GM23248 (cell line): ENCODE results near the gene CCDC107. TPM values are rescaled to one million over a fixed set of nuclear protein-coding genes. Genes with fewer than 3 reads are reported as not detected.

Experiments used
- DNase-seq: peaks from one replicate; pipeline ENCODE4 v3.0.0-alpha.2; 2015
- H2AFZ ChIP-seq: fragments of 200-600 bp; sonication (generic); 2 replicates; pipeline ENCODE4 v1.6.1; 2016; ENCODE audit warnings: antibody characterized with exemption
- H3F3A ChIP-seq: fragments of 200-600 bp; sonication (generic); 2 replicates; pipeline ENCODE4 v1.6.1; 2016; ENCODE audit warnings: mild to moderate bottlenecking, antibody characterized with exemption, mixed run types; ENCODE audit not compliant: insufficient read depth
- H3K27ac ChIP-seq: fragments of 200-600 bp; sonication (generic); 2 replicates; pipeline ENCODE4 v1.5.1; 2016; ENCODE audit warnings: mild to moderate bottlenecking
- H3K27me3 ChIP-seq: fragments of 200-600 bp; sonication (generic); replicated peaks from 2 replicates; pipeline ENCODE4 v1.6.1; 2016; ENCODE audit warnings: mild to moderate bottlenecking; ENCODE audit not compliant: insufficient read depth
- H3K36me3 ChIP-seq: fragments of 200-600 bp; sonication (generic); 2 replicates; pipeline ENCODE4 v1.6.1; 2016; ENCODE audit warnings: low read depth, mild to moderate bottlenecking
- H3K4me1 ChIP-seq: fragments of 200-600 bp; sonication (generic); 2 replicates; pipeline ENCODE4 v1.6.1; 2016; ENCODE audit warnings: mild to moderate bottlenecking; ENCODE audit not compliant: insufficient read depth
- H3K4me2 ChIP-seq: fragments of 200-600 bp; sonication (generic); one replicate; pipeline ENCODE4 v1.6.1; 2016; ENCODE audit warnings: mild to moderate bottlenecking; ENCODE audit not compliant: unreplicated experiment
- H3K4me3 ChIP-seq: fragments of 200-600 bp; sonication (generic); 2 replicates; pipeline ENCODE4 v1.5.1; 2016; ENCODE audit warnings: mild to moderate bottlenecking
- H3K79me2 ChIP-seq: fragments of 200-600 bp; sonication (generic); 2 replicates; pipeline ENCODE4 v1.6.1; 2016; ENCODE audit warnings: mild to moderate bottlenecking; ENCODE audit not compliant: insufficient read depth
- H3K9ac ChIP-seq: fragments of 200-600 bp; sonication (generic); 2 replicates; pipeline ENCODE4 v1.6.1; 2016; ENCODE audit warnings: mild to moderate bottlenecking
- H3K9me2 ChIP-seq: fragments of 200-600 bp; sonication (generic); 2 replicates; pipeline ENCODE4 v1.6.1; 2016; ENCODE audit warnings: mixed run types, mild to moderate bottlenecking, moderate library complexity; ENCODE audit not compliant: insufficient read depth
- H3K9me3 ChIP-seq: fragments of 200-600 bp; sonication (generic); one replicate; pipeline ENCODE4 v1.6.1; 2017; ENCODE audit warnings: low read depth
- H4K20me1 ChIP-seq: fragments of 200-600 bp; sonication (generic); 2 replicates; pipeline ENCODE4 v1.6.0; 2016; ENCODE audit not compliant: insufficient read depth
- EZH2 ChIP-seq: fragments of 200-600 bp; sonication (generic); IDR thresholded peaks from 2 replicates; pipeline ENCODE4 v1.6.1; 2018; ENCODE audit warnings: antibody characterized with exemption, mild to moderate bottlenecking; ENCODE audit not compliant: insufficient read depth, poor library complexity, severe bottlenecking
- EZH2phosphoT487 ChIP-seq: fragments of 200-600 bp; sonication (generic); IDR thresholded peaks from 2 replicates; pipeline ENCODE4 v1.6.1; 2018; ENCODE audit warnings: antibody characterized with exemption, moderate library complexity, mild to moderate bottlenecking, low read depth; ENCODE audit not compliant: insufficient read depth
- WGBS, 2 experiments: methylation state at CpG; one replicate each; pipeline ENCODE4 v1.1.6; 2015 to 2017; ENCODE audit warnings: low lambda C conversion rate in 2 of 2, low coverage in 1 of 2; ENCODE audit errors: missing lambda C conversion rate in 2 of 2; 5-methylcytosine and 5-hydroxymethylcytosine counted together
- in situ Hi-C: fragments of 300-500 bp; cut with MboI; formaldehyde crosslinking; loops from 2 replicates; pipeline ENCODE4 v1.15.0; 2020
- polyA plus RNA-seq: library from polyadenylated mRNA; unstranded; fragments of >200 nt; fragmentation: Nextera tagmentation; extraction: Ambion mirVana; gene quantifications from 2 replicates; pipeline ENCODE4 v1.2.1, GENCODE V29; 2016
- total RNA-seq: library from RNA; depleted of rRNA; stranded (reverse); fragments of >200 nt; shearing (Covaris generic); gene quantifications from 2 replicates; pipeline ENCODE4 v1.2.3, GENCODE V29; 2014

Gene CCDC107
- total and polyA plus RNA-seq, 2 experiments from 2014 or later = 28.6 to 52.8 TPM

GRCh38 chr9:35660966-35661415 is 2.9 kb downstream of the CCDC107 start:
- peaks cover 32% of the 10 kb centered on the region for H3F3A ChIP-seq
- WGBS, 2 experiments = 60 to 63% methylated on average over 9 of the region's 9 CpGs
- H4K20me1 ChIP-seq = no peaks in the 10 kb centered on the region
- in situ Hi-C loops = no loop called here
- peaks cover 18% of the 10 kb centered on the region; the same call in 1 of the 2 replicates for H3K79me2 ChIP-seq
- no peak overlapping the region for H2AFZ ChIP-seq
- H3K4me2 ChIP-seq = no peak overlapping the region
- no peaks in the 10 kb centered on the region for H3K9me2 ChIP-seq
- no peak overlapping the region for H3K4me3 ChIP-seq
- peaks cover 18% of the 10 kb centered on the region for H3K4me1 ChIP-seq
- TF ChIP-seq EZH2phosphoT487 (no peak), EZH2 (no peak)
- DNase-seq = peak; percentile 53
- no peak overlapping the region for H3K27ac ChIP-seq
- no peaks in the 10 kb centered on the region for H3K27me3 ChIP-seq
- peaks cover 5% of the 10 kb centered on the region; the same call in 1 of the 2 replicates for H3K36me3 ChIP-seq
- no peak overlapping the region for H3K9ac ChIP-seq
- no peaks in the 10 kb centered on the region for H3K9me3 ChIP-seq

DNA sequence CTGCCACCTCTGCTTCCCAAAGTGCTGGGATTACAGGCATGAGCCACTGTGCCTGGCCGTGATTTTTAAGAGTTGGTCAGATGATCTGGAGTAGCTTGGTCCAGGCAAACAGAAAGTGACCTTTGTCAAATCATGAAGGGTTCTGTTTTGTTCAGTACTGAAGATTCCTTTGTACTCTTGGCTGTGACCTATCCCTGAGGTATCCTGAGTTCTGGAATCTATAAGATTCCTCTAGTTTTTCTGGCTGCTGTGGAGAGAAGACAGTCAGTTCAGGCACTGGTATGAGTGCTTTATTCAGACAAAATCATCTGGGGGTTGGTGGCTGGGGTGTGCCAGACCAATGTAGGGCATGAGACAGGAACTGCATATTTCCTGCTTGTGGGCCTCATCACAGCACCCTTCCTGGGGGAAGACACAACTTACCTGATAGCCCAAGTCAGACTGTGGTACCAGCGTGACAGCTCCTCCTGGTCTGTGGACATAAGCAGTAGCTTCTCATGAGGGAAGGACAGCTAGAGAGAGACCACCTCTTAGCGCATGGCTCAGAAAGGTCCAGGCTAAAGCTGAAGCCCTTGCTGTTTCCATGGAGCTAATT is 3.8 kb downstream of the CCDC107 start:
- peaks cover 18% of the 10 kb centered on the region; the same call in 1 of the 2 replicates for H3K79me2 ChIP-seq
- H3K4me3 ChIP-seq = no peak overlapping the region
- no peaks in the 10 kb centered on the region for H3K27me3 ChIP-seq
- TF ChIP-seq EZH2phosphoT487 (no peak), EZH2 (no peak)
- H2AFZ ChIP-seq = no peak overlapping the region
- peak overlapping the region; percentile 3; the same call in 1 of the 2 replicates for H3K27ac ChIP-seq
- in situ Hi-C loops = no loop called here
- no peak for DNase-seq
- no peak overlapping the region for H3K9ac ChIP-seq
- H3K36me3 ChIP-seq = peaks cover 5% of the 10 kb centered on the region; the same call in 1 of the 2 replicates
- peaks cover 15% of the 10 kb centered on the region for H3K4me1 ChIP-seq
- H3K9me3 ChIP-seq = no peaks in the 10 kb centered on the region
- H4K20me1 ChIP-seq = no peaks in the 10 kb centered on the region
- H3K4me2 ChIP-seq = no peak overlapping the region
- peaks cover 32% of the 10 kb centered on the region for H3F3A ChIP-seq
- 79 to 81% methylated on average over 3 of the region's 3 CpGs for WGBS, 2 experiments
- H3K9me2 ChIP-seq = no peaks in the 10 kb centered on the region

- in situ Hi-C loops = no loop called here
- 95 to 96% methylated on average over 7 of the region's 7 CpGs for WGBS, 2 experiments
Measured at GRCh38 chr9:35662437-35662836, 4.3 kb downstream of the CCDC107 start.

DNA sequence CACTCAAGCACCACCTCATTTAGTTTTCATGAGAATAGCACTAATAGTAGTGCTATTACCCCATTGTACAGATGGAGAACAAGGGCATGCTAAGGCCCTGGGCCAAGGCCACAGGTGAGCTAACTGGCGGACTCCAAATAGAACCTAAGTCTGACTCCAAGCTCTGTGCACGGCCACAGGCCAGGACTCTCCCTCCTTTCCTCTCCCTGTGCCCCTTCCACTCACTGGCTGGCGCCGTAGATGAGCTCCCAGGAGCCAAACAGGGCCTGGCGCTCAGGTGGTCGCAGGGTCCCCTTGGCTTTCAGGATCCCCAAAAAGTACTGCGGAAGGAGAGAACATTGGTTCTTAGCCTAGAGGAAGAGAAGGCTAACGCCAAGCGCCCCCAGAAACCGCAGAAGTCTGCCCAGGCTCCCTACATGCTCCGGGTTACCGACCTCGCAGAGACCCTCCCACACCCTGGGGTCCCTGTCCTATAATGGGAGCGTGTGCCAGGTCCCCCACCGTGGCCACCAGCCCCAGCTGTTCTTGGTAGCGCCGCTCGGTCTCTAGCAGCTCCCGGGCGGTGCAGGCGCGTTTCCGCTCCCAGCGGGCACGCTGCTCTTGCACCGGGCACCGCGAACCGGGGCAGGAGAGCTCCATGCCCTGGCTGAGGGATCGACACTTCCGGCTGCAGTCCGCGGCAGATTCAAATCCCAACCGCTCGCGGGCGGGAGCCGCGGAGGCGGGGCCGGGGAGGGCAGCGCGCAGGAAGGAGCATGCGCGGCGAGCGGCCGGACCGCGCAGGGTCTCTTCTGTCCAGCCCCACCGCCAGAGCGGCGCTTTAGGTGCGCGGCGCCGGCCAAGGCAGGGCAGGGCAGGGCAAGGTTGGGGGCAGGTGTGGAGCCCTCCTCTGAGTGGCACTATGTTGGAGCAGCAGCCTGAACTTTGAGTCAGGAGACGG is 6.7 kb downstream of the CCDC107 start, which contains the start of gene ARHGEF39:
Gene ARHGEF39 (minus strand): TSS at position 665 of the 940 bp plus-strand sequence. CDS start 26 bp downstream, at position 639.
- Histone ChIP-seq H3K9ac (peak within 1 kb of the TSS; percentile 64), H3K36me3 (peaks cover 5% of the 10 kb centered on the region; the same call in 1 of the 2 replicates), H3K4me3 (peak within 1 kb of the TSS; percentile 80), H2AFZ (peak within 1 kb of the TSS; percentile 85), H3K4me1 (0 out of 2 replicates have a peak, but pooled peaks cover 4% of the 10 kb centered on the region), H4K20me1 (no peaks in the 10 kb centered on the region), H3K27ac (no peak within 1 kb of the TSS), H3F3A (peaks cover 30% of the 10 kb centered on the region), H3K9me3 (no peaks in the 10 kb centered on the region), H3K9me2 (no peaks in the 10 kb centered on the region), H3K27me3 (no peaks in the 10 kb centered on the region), H3K4me2 (peak within 1 kb of the TSS; percentile 98), H3K79me2 (peaks cover 9% of the 10 kb centered on the region; the same call in 1 of the 2 replicates)
- WGBS, 2 experiments = 5% methylated on average over 42 to 58 of the region's 58 CpGs
- TF ChIP-seq EZH2phosphoT487 (no peak), EZH2 (no peak)
- in situ Hi-C loops = no loop called here
- peak; percentile 91 for DNase-seq

More at GRCh38 chr9:35662437-35662836, 4.3 kb downstream of the CCDC107 start:
- Histone ChIP-seq H3K9ac (no peak overlapping the region), H3K9me2 (no peaks in the 10 kb centered on the region), H3K4me2 (no peak overlapping the region), H3K9me3 (no peaks in the 10 kb centered on the region), H3K27me3 (no peaks in the 10 kb centered on the region), H3K4me1 (peaks cover 10% of the 10 kb centered on the region; the same call in 1 of the 2 replicates), H3K4me3 (no peak overlapping the region), H4K20me1 (no peaks in the 10 kb centered on the region), H3K27ac (no peak overlapping the region), H3K36me3 (peaks cover 5% of the 10 kb centered on the region; the same call in 1 of the 2 replicates), H3F3A (peaks cover 32% of the 10 kb centered on the region), H2AFZ (no peak overlapping the region), H3K79me2 (peaks cover 18% of the 10 kb centered on the region; the same call in 1 of the 2 replicates)
- DNase-seq = no peak
- TF ChIP-seq EZH2 (no peak), EZH2phosphoT487 (no peak)
